Activated CD8-positive, alpha-beta memory T cell treated with anti-CD3 and anti-CD28 coated beads, Interleukin-2, amount 50 U/mL, for 24 hours (primary cell): Measurements from ENCODE around the gene KCNK5.

Source experiments
- DNase-seq: peaks from one replicate; pipeline ENCODE4 v3.0.0-alpha.2; 2020; ENCODE audit errors: extremely low read depth

KCNK5 gene

GRCh38 chr6:39197922-39198500, 31.3 kb downstream of the KCNK5 start:
- DNase-seq: no peak

DNA sequence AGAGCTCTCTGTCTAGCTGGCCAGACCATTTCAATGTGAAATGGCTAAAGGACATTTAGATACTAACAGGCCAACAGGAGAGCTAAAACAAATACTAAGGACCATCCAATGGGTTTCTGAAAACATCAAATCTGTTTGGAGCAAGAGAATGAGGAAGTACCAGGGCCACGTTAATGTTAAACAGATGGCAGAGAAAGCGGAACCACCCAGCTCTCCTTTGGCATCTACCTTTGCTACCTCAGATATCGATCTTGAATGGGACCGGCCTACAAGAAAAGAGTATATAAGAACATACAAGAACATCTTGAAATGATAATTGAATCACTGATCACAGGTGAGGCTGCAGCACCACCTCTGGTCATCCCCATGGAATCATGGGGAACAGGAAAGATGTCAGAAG, 31.8 kb downstream of the KCNK5 start:
- no peak for DNase-seq

GRCh38 chr6:39196673-39197091, 32.6 kb downstream of the KCNK5 start:
- DNase-seq: no peak

DNA sequence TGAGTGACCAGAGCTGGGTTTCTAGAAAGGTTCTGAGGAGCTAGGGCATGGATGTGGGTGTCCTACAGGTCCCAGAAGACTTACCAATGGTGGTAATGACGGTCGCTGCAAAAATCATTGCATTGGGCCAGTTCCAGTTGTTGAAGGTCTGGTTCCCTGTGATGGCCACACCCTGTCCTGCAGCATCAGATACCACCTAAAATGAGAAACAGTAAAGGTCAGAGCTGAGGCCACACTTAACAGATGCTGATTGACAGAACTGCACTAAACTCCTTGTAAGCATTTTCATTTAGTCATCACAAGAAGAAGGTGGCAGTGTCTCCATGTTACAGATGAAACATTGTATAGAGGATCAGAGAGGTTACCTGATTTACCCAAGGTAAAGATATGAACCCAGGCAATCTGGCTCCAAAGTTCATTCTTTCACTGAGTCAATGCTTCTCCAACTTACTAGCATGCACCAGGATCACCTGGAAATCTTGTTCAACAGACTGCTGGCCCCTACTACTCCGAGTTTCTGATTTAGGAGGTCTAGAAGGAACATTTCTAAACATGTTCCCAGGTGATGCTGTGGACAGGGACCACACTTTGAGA, 33.4 kb downstream of the KCNK5 start:
- no peak for DNase-seq

- no peak for DNase-seq
These were observed 34.8 kb downstream of the KCNK5 start for GRCh38 chr6:39194466-39194865.

DNA sequence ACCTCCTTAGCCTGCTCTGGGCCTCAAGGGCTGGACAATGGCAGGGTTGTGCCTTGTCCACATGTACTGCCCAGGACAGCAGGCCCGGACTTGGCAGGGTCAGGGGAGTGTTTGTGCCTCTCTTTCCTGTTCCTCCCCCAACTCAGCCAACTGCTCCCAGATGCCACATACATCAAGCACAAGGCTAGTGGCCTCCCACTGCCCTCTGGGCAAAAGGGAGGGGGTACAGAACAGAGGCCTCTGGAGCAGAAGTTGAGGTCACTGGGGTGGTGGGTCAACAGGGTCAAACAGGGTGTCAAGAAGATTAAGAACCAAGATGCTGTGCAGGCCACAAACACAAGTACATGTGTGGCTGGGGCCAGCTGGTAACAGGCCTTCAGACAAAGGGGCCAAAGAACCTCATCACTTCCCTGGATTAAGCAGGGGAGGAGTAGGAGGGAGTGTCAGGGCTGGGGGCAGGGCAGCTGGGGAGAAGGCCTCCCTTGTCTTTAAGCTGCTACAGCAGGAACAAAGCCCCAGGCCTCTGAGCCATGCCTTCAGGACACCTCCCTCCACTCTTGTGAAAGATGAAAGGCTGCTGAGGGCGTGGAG, 36.0 kb downstream of the KCNK5 start:
- DNase-seq: no peak

GRCh38 chr6:39192736-39193135, 36.5 kb downstream of the KCNK5 start:
- no peak for DNase-seq

DNA sequence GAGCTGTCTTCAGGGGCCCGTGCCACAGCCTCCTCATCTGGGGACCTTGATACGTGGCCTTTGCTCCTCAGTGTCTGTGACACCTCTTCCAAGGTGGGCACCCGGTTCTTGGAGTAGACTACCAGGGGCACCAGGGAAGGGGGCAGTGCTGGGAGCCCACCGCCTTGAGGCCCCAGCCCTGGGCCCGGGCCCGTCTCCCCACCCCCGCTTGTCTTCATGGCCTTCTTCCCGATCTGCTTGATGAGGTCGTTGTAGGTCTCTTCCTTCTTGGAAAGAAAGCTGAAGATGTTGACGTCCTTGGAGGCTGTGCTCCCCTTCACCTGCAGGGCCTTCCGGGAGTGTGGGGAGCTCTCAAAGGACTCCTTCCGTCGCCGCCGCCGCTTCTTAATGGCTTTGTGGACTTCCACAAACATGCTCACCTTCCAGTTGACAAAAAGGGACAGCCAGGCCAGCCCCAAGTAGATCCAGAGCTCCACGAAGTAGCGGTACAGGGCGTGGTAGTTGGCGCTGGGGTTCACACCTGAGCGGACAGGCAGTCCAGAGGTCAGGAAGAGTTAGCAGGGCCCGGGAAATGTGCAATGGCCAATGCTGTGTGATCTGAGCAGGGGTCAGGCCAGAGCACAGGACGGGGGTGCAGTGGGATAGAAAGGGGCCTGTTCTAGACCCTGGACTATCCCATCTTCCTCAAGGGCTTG, 37.9 kb downstream of the KCNK5 start:
- no peak for DNase-seq

DNA sequence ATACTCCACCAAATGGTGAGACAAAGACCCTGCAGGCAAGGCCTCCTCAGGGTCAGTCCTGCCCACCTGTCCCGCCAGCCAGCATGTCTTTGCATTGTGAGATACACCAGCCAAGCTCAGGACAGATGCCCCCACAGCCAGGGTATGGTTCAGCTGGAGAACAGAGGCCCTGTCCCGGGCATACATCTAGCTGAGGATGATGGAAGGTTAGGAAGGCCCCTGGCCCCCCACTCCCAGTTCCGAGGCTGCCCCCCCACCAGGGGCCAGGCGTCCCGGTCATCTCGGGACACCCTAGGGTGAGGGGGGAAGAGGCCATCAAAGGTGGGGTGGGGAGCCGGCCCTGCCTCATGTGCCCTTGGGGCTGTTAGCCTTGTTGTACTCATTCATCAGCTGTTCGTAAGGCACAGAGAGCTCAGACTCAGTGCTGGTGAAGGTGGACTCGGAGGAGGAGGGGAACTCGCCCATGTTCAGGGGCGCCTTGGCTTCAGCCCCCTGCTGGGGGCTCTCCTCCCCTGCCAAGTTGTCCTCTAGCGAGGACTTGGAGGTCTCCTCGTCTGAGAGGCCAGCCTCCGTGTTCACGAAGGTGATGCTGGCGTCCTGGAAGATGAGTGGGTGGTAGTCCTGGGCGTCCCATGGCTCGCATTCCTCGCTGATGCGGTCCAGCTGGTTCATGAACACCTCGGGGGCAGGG, 38.6 kb downstream of the KCNK5 start:
- no peak for DNase-seq

GRCh38 chr6:39189915-39190544, 39.2 kb downstream of the KCNK5 start:
- DNase-seq: no peak

DNA sequence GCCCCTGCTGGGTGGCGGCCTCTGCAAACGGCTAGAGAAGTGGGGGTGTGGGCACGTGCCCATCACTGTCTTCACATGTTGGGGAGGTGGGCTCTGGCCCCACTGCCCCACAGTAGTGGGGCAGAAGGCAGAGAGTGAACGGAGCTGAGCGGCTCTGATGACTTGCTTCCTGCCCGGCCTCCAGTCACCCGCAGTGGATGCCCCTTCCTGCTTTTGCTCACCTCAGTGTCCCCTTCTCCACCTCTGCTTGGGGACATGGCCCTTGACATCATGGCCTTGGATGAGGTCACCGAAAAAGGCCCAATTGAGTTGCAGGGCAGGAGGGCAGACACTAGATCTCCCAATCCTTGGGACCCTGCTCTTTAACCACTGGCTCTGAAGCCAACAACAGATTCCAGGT, 40.1 kb downstream of the KCNK5 start:
- no peak for DNase-seq

DNA sequence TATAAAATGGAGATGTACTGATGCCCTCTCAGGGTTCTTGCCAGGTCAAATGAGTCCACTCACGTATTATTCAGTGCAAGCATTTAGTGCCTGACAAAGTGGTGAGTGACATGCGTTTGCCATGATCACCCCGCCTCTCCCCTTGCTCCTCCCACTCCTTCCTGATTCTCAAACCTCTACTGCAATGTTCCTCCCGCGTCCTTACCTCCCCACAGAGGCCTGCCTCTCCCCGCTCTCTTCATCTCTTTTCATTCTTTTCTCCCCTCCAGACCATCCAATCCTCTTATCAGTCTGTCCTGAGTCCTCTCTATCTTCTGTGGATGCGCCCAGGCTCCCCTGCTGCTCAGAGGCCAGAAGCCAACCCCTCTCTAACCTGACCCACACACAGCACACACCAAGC, 40.7 kb downstream of the KCNK5 start:
- no peak for DNase-seq

DNA sequence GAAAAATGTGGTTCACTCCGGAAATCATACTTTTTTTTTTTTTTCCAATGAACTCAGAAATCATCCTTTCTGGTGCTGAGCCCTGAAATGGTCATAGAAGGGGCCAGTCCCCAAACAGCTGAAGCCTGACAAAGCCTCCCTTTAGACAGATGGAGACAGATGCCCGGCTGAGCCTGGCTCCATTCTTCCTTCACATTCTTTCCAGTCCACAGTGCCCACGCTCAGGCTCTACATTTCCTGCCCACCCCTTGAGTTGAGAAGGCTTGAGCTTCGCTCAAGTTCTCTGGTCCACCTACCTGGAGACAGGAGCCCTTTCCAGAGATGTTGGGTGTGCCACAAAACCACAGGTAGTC, 41.2 kb downstream of the KCNK5 start:
- no peak for DNase-seq

- no peak for DNase-seq
These were observed 44.2 kb downstream of the KCNK5 start for GRCh38 chr6:39184906-39185580.

- no peak for DNase-seq
These were observed 46.7 kb downstream of the KCNK5 start for GRCh38 chr6:39182604-39183003.

- no peak for DNase-seq
These were observed 47.4 kb downstream of the KCNK5 start for GRCh38 chr6:39181826-39182225.

DNA sequence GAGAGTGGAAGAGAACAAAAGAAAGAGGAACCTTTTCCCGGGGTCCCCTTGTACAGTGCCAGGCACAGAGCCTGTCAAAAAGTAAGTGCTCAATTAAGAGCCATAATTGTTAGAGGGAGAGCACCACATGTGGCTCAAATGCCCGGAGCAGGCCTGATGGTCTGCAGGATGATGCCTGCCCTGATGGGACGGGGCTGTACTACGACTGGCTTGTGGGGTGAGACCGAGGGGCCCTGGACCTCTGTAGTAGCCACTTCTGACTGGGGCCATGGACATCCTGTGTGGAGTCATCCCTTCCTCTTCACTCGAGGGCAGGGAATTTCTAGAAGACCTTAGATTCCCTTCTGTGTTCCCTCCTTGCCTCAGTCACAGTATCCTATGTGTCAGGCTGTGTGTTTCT, 47.9 kb downstream of the KCNK5 start:
- DNase-seq: no peak

- no peak for DNase-seq
These were observed 50.5 kb downstream of the KCNK5 start for GRCh38 chr6:39178804-39179203.

- no peak for DNase-seq
These were observed 51.0 kb downstream of the KCNK5 start for GRCh38 chr6:39178235-39178634.

DNA sequence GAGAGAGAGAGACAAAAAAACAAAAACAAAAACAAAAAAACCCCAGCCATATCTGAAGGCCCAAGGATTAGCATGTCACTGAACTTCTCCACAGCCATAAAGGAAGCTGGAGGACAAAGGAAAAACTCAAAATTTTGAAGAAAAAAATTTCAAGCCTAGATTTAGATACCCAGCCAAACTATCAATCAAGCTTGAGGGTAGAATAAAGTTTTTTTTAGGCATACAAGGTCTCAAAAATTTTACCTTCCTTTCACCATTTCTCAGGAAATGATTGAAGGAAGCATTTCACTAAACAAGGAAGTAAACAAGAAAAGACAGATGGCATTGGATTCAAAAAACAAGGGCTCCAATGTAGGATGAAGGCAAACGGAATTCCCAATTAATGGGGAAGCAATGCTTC, 52.1 kb downstream of the KCNK5 start:
- no peak for DNase-seq

GRCh38 chr6:39173270-39173669, 56.0 kb downstream of the KCNK5 start:
- DNase-seq: no peak

GRCh38 chr6:39172377-39172757, 56.9 kb downstream of the KCNK5 start:
- DNase-seq: no peak
